Stomach (tissue), 19 donors: ENCODE data around the gene HSFX4. TPM values are rescaled to one million over a fixed set of nuclear protein-coding genes. Genes with fewer than 3 reads are reported as not detected.
"Not testable (repeated sequence)": the region's sequence is repeated elsewhere in the genome, so short reads cannot be mapped to it uniquely, and the experiment has no call there.

Experiments used
- DNase-seq, 2 donors: peaks; one replicate each; pipeline versions ENCODE4 v3.0.0 to v3.0.0-alpha.2; 2013 to 2019
- H3K27ac ChIP-seq, 5 donors: fragments of 200-600 bp in 4 of 5; sonication (generic) in 4 of 5; one replicate each; pipeline ENCODE4 v1.5.1; 2013 to 2019; ENCODE audit warnings: mild to moderate bottlenecking in 1 of 5, moderate library complexity in 1 of 5
- H3K27me3 ChIP-seq, 3 donors: fragments of 200-600 bp; sonication (generic); one replicate each; pipeline ENCODE4 v1.5.1; 2017 to 2019; ENCODE audit warnings: mixed run types in 1 of 3
- H3K36me3 ChIP-seq, 4 donors: fragments of 200-600 bp; sonication (generic); 1 replicate in 3 of 4; 2 replicates in 1 of 4; pipeline ENCODE4 v1.5.1; 2016 to 2019
- H3K4me1 ChIP-seq, 4 donors: fragments of 200-600 bp; sonication (generic); one replicate each; pipeline ENCODE4 v1.5.1; 2016 to 2019
- H3K4me3 ChIP-seq, 4 donors: fragments of 200-600 bp; sonication (generic) in 3 of 4; one replicate each; pipeline ENCODE4 v1.5.1; 2016 to 2019; ENCODE audit warnings: mild to moderate bottlenecking in 1 of 4
- H3K9me3 ChIP-seq, 4 donors: fragments of 200-600 bp; sonication (generic); one replicate each; pipeline ENCODE4 v1.5.1; 2016 to 2019
- EP300 ChIP-seq: sonication (generic); formaldehyde crosslinking; IDR thresholded peaks from one replicate; pipeline ENCODE4 v1.6.1; 2017; ENCODE audit warnings: antibody characterized with exemption
- POLR2A ChIP-seq, 4 donors: fragments of 450-650 bp; IDR thresholded peaks; one replicate each; pipeline ENCODE4 v1.6.1; 2016; ENCODE audit warnings: antibody characterized with exemption in 4 of 4, control low read depth in 2 of 4, mild to moderate bottlenecking in 1 of 4, moderate library complexity in 1 of 4
- POLR2AphosphoS5 ChIP-seq, 3 donors: sonication (generic); formaldehyde crosslinking; IDR thresholded peaks; one replicate each; pipeline ENCODE4 v1.6.1; 2016; ENCODE audit warnings: antibody characterized with exemption in 3 of 3
- whole genome bisulfite sequencing, 5 donors: extraction: QIAGEN DNeasy Blood & Tissue Kit in 3 of 5; methylation state at CpG; one replicate each; pipeline versions ENCODE4 v1.1.5 to v1.1.7; 2013 to 2018; 5-methylcytosine and 5-hydroxymethylcytosine counted together
- intact Hi-C: fragments of 100-400 bp; cut with DNase I; formaldehyde crosslinking; loops from one replicate; pipeline ENCODE4 v1.15.1; 2023; ENCODE audit warnings: low total_unique reads
- long read RNA-seq, 10 donors: transcript quantifications; one replicate each; lab custom pipeline, GENCODE V29; 2026
- polyA plus RNA-seq, 3 donors: library from polyadenylated mRNA; stranded (reverse); fragments of 200-250 nt; gene quantifications; one replicate each; pipeline ENCODE4 v1.2.3, GENCODE V29; 2013
- total RNA-seq, 5 donors: library from RNA; depleted of rRNA; stranded (reverse); fragments of >200 nt; gene quantifications; one replicate each; pipeline versions ENCODE4 v1.1.0 to v1.2.3, GENCODE V29; 2014 to 2016
- TF ChIP-seq, protein P1 (sequence below), 7 experiments: fragments of 450-650 bp in 4 of 7; fragments of 200-600 bp in 3 of 7; sonication (generic) in 3 of 7; IDR thresholded peaks; one replicate each; pipeline ENCODE4 v1.5.1; 2016 to 2019; ENCODE audit warnings: antibody characterized with exemption in 7 of 7, control low read depth in 2 of 7, mild to moderate bottlenecking in 1 of 7
- donor health status: healthy with polysubstance abuse.
- donor health status: Bipolar disorder and iron deficiency.
- donor health status: healthy.

The HSFX4 gene
- not detected for total RNA-seq
- polyA plus RNA-seq: not detected
- long read RNA-seq, donor 1: 0 reads
- long read RNA-seq, donor 2, partial matches to known transcripts: 7 of 7 reads
- long read RNA-seq, donor 2, other reads (novel, unspliced or antisense): 0 of 7 reads
- long read RNA-seq, donor 3: 0 reads
- long read RNA-seq, donor 4: 0 reads
- long read RNA-seq, donor 5: 0 reads
- long read RNA-seq, donor 6: 0 reads
- long read RNA-seq, donor 7, partial matches to known transcripts: 9 of 9 reads
- long read RNA-seq, donor 7, other reads (novel, unspliced or antisense): 0 of 9 reads
- long read RNA-seq, donor 8: 0 reads
- long read RNA-seq, donor 9: 0 reads
- long read RNA-seq, donor 10: 0 reads

GRCh38 chrX:149929400-149929799, at the start of gene HSFX4:
Gene HSFX4 (plus strand): TSS chrX:149929573. CDS start chrX:149929645, 72 bp downstream.
- H3K4me3 ChIP-seq, intact Hi-C loops, H3K27ac ChIP-seq, H3K9me3 ChIP-seq, H3K36me3 ChIP-seq, DNase-seq, H3K27me3 ChIP-seq, H3K4me1 ChIP-seq: not testable (repeated sequence)
- 80 to 100% (median 83%) methylated on average over 2 of the region's 7 CpGs; no CpG with 5 or more reads in 2 of the 5 donors for WGBS, 5 donors

- Histone ChIP-seq H3K4me1 (no peaks in the 10 kb centered on the region), H3K27ac (no peak within 1 kb of the TSS), H3K9me3 (no peaks in the 10 kb centered on the region), H3K27me3 (no peaks in the 10 kb centered on the region), H3K36me3 (no peaks in the 10 kb centered on the region), H3K4me3 (no peak within 1 kb of the TSS)
- intact Hi-C loops: no loop called here
- DNase-seq: no peak
- TF ChIP-seq, protein P1, sequence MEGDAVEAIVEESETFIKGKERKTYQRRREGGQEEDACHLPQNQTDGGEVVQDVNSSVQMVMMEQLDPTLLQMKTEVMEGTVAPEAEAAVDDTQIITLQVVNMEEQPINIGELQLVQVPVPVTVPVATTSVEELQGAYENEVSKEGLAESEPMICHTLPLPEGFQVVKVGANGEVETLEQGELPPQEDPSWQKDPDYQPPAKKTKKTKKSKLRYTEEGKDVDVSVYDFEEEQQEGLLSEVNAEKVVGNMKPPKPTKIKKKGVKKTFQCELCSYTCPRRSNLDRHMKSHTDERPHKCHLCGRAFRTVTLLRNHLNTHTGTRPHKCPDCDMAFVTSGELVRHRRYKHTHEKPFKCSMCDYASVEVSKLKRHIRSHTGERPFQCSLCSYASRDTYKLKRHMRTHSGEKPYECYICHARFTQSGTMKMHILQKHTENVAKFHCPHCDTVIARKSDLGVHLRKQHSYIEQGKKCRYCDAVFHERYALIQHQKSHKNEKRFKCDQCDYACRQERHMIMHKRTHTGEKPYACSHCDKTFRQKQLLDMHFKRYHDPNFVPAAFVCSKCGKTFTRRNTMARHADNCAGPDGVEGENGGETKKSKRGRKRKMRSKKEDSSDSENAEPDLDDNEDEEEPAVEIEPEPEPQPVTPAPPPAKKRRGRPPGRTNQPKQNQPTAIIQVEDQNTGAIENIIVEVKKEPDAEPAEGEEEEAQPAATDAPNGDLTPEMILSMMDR (IDR thresholded peaks at IDR 0.05): no peak
- TF ChIP-seq POLR2AphosphoS5 (IDR thresholded peaks at IDR 0.05) (no peak), POLR2A (IDR thresholded peaks at IDR 0.05) (no peak), EP300 (no peak)
- 82 to 95% (median 94%) methylated on average over 17 to 32 of the region's 33 CpGs for WGBS, 5 donors
These were observed 48.2 kb upstream of the HSFX4 start, which contains the start of gene MAGEA8 for GRCh38 chrX:149881081-149881711. Gene MAGEA8 (plus strand): TSS chrX:149881183. CDS start chrX:149884273, 3,090 bp downstream.

GRCh38 chrX:149890828-149891227, 38.5 kb upstream of the HSFX4 start:
- H3K4me3 ChIP-seq, DNase-seq, H3K36me3 ChIP-seq, H3K27me3 ChIP-seq, intact Hi-C loops, H3K4me1 ChIP-seq, H3K27ac ChIP-seq, H3K9me3 ChIP-seq: not testable (repeated sequence)
- 70 to 100% (median 84%) methylated on average over 1 to 2 of the region's 2 CpGs for WGBS, 5 donors

DNA sequence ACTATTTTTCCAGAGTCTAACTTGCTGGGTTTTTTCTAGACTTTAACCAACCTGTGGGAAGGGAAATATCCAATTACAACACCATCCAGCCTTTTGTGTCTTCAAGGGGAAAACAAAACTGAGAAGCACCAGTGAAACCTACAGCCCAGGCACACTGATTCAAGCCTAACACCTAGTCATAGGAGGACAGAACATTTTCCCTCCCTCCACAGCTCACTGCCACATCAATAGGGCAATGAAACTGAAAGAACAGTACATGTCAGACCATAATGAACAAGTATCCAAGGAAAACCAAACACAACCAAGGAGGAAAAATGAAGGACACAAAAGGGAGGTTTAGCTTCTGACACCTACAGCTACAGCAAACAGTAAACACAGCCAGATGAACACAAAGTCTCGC, 30.8 kb upstream of the HSFX4 start:
- Histone ChIP-seq H3K36me3 (no peaks in the 10 kb centered on the region), H3K27me3 (no peaks in the 10 kb centered on the region), H3K4me1 (no peaks in the 10 kb centered on the region), H3K27ac (no peak overlapping the region), H3K9me3 (peaks cover 0 to 9% (median 0%) of the 10 kb centered on the region in 4 donors), H3K4me3 (no peak overlapping the region)
- intact Hi-C loops: no loop called here
- TF ChIP-seq, protein P1 (IDR thresholded peaks at IDR 0.05): no peak
- TF ChIP-seq POLR2AphosphoS5 (IDR thresholded peaks at IDR 0.05) (no peak), EP300 (no peak), POLR2A (IDR thresholded peaks at IDR 0.05) (no peak)
- WGBS, 5 donors: 45 to 90% (median 67%) methylated on average over 1 of the region's 1 CpG
- DNase-seq: no peak

GRCh38 chrX:149903889-149904748, 25.3 kb upstream of the HSFX4 start:
- TF ChIP-seq EP300: no peak
- no peak for TF ChIP-seq POLR2AphosphoS5 (IDR thresholded peaks at IDR 0.05)
- TF ChIP-seq, protein P1 (IDR thresholded peaks at IDR 0.05): no peak
- no peak for TF ChIP-seq POLR2A (IDR thresholded peaks at IDR 0.05)
- Histone ChIP-seq H3K27ac (no peak overlapping the region), H3K36me3 (no peaks in the 10 kb centered on the region), H3K27me3 (no peaks in the 10 kb centered on the region), H3K4me1 (no peaks in the 10 kb centered on the region), H3K9me3 (peaks cover 0 to under 1% (median 0%) of the 10 kb centered on the region in 4 donors), H3K4me3 (peak overlapping the region in 2 of 4 donors; percentile 7 to 18)
- WGBS, 5 donors: 6 to 39% (median 14%) methylated on average over 6 of the region's 6 CpGs
- no peak for DNase-seq
- intact Hi-C loops: no loop called here
